Measurements from ENCODE around the gene KNSTRN.

- no peak for TF ChIP-seq REST (tag by site-specific recombination; IDR thresholded peaks at IDR 0.05)
- TF ChIP-seq, protein P1, sequence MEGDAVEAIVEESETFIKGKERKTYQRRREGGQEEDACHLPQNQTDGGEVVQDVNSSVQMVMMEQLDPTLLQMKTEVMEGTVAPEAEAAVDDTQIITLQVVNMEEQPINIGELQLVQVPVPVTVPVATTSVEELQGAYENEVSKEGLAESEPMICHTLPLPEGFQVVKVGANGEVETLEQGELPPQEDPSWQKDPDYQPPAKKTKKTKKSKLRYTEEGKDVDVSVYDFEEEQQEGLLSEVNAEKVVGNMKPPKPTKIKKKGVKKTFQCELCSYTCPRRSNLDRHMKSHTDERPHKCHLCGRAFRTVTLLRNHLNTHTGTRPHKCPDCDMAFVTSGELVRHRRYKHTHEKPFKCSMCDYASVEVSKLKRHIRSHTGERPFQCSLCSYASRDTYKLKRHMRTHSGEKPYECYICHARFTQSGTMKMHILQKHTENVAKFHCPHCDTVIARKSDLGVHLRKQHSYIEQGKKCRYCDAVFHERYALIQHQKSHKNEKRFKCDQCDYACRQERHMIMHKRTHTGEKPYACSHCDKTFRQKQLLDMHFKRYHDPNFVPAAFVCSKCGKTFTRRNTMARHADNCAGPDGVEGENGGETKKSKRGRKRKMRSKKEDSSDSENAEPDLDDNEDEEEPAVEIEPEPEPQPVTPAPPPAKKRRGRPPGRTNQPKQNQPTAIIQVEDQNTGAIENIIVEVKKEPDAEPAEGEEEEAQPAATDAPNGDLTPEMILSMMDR (tag by site-specific recombination; IDR thresholded peaks at IDR 0.05) = no peak
These were observed 34.0 kb upstream of the KNSTRN start for GRCh38 chr15:40348474-40348870.
